Lower lobe of right lung (tissue), 2 donors: Measurements from ENCODE around the gene CCR5AS.
A peak's percentile ranks its signal among the peaks of the same experiment; 100 is the strongest.
"Not testable (repeated sequence)": the region's sequence is repeated elsewhere in the genome, so short reads cannot be mapped to it uniquely, and the experiment has no call there.

ENCODE experiments used
- ATAC-seq, 2 donors: fragments of 200-7000 bp; cut with Tn5 transposase; one replicate each; pipeline ENCODE4 v1.9.1; 2020 to 2022; ENCODE audit warnings: mild to moderate bottlenecking in 2 of 2, moderate library complexity in 2 of 2
- DNase-seq: peaks from one replicate; pipeline ENCODE4 v3.0.0-alpha.2; 2020
- H3K27ac ChIP-seq: fragments of 200-600 bp; one replicate; pipeline ENCODE4 v1.8.0; 2022
- H3K27me3 ChIP-seq: fragments of 200-600 bp; one replicate; pipeline ENCODE4 v1.8.0; 2022; ENCODE audit warnings: low read depth
- H3K36me3 ChIP-seq: fragments of 200-600 bp; one replicate; pipeline ENCODE4 v1.8.0; 2022; ENCODE audit warnings: mild to moderate bottlenecking
- H3K4me1 ChIP-seq: fragments of 200-600 bp; one replicate; pipeline ENCODE4 v1.8.0; 2022
- H3K4me3 ChIP-seq: fragments of 200-600 bp; one replicate; pipeline ENCODE4 v1.8.0; 2022; ENCODE audit warnings: mild to moderate bottlenecking
- H3K9me3 ChIP-seq: fragments of 200-600 bp; one replicate; pipeline ENCODE4 v1.8.0; 2022
- intact Hi-C: fragments of 100-400 bp; cut with DNase I; formaldehyde crosslinking; loops from one replicate; pipeline ENCODE4 v1.11.0; 2022
- TF ChIP-seq, protein P1 (sequence below): fragments of 200-600 bp; IDR thresholded peaks from one replicate; pipeline ENCODE4 v1.8.0; 2022; ENCODE audit warnings: antibody characterized with exemption, mild to moderate bottlenecking
- donor health status: DM: no; HTN: yes; CAD: no; lungs with severe emphysema.

Gene CCR5AS

DNA sequence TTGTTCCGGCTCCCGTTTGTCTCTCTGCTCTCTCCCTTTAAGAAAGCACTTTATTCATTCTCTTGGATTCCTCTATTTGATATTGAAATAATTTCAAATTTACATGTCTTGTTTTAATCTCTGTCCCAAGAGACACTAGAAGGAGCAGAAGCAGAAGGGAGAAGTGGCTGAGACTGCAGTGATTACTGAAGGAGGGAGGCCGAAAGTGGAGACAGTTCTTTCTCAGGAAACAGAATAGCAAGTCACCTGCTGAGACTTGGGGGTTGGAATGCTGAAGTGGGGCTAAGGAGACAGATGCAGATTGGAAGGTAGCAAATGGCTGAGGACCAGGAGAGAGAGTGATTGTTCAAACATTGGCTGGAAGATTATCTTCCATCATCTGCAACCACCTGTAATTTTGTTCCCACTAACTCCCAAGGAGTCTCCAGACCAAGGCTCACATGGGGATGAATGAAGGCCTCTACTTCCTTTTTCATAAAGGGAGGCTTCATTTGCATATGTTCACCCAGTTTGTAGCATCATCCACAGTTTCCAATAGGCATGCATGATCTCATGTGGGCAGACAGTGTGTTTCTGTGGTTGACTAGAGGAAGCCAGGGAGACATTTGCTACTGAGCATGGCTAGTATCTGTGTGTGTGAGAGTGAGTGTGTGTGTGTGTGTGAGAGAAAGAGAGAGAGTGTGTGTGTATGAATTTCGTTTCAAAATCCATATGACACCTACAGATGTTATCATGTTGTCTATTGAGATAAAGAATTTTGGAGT lies 33.8 kb upstream of the CCR5AS start:
- peaks cover 4% of the 10 kb centered on the region for H3K36me3 ChIP-seq
- no peaks in the 10 kb centered on the region for H3K4me1 ChIP-seq
- H3K9me3 ChIP-seq = no peaks in the 10 kb centered on the region
- H3K4me3 ChIP-seq = no peak overlapping the region
- DNase-seq (no peak), ATAC-seq (peak; percentile 50 to 68)
- intact Hi-C loops = no loop called here
- TF ChIP-seq, protein P1, sequence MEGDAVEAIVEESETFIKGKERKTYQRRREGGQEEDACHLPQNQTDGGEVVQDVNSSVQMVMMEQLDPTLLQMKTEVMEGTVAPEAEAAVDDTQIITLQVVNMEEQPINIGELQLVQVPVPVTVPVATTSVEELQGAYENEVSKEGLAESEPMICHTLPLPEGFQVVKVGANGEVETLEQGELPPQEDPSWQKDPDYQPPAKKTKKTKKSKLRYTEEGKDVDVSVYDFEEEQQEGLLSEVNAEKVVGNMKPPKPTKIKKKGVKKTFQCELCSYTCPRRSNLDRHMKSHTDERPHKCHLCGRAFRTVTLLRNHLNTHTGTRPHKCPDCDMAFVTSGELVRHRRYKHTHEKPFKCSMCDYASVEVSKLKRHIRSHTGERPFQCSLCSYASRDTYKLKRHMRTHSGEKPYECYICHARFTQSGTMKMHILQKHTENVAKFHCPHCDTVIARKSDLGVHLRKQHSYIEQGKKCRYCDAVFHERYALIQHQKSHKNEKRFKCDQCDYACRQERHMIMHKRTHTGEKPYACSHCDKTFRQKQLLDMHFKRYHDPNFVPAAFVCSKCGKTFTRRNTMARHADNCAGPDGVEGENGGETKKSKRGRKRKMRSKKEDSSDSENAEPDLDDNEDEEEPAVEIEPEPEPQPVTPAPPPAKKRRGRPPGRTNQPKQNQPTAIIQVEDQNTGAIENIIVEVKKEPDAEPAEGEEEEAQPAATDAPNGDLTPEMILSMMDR = no peak
- H3K27ac ChIP-seq = no peak overlapping the region
- H3K27me3 ChIP-seq = no peaks in the 10 kb centered on the region

DNA sequence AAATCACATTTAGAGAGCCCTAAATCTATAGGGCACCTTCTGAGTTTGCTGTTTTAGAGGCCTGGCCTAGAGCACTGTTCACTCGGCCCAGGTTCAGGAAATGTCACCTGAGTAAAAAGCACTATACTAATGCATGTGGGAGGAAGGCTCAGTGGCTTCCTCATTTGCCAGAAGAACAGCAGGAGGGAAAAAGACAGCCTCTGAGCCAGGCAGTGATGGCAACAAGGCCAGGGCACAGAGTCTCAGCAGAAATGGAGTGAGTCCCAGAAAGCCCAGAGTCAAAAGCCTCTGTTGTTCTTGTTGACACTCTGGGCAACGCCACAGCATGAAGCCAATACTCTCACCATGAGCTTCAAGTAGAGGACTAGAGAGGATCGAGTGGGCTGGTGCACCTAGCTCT lies 32.0 kb upstream of the CCR5AS start:
- Histone ChIP-seq H3K4me3 (no peak overlapping the region), H3K4me1 (no peaks in the 10 kb centered on the region), H3K9me3 (no peaks in the 10 kb centered on the region), H3K36me3 (peaks cover 4% of the 10 kb centered on the region), H3K27me3 (no peaks in the 10 kb centered on the region), H3K27ac (no peak overlapping the region)
- ATAC-seq = no peak
- no peak for DNase-seq
- intact Hi-C loops = no loop called here
- TF ChIP-seq, protein P1 = no peak

DNA sequence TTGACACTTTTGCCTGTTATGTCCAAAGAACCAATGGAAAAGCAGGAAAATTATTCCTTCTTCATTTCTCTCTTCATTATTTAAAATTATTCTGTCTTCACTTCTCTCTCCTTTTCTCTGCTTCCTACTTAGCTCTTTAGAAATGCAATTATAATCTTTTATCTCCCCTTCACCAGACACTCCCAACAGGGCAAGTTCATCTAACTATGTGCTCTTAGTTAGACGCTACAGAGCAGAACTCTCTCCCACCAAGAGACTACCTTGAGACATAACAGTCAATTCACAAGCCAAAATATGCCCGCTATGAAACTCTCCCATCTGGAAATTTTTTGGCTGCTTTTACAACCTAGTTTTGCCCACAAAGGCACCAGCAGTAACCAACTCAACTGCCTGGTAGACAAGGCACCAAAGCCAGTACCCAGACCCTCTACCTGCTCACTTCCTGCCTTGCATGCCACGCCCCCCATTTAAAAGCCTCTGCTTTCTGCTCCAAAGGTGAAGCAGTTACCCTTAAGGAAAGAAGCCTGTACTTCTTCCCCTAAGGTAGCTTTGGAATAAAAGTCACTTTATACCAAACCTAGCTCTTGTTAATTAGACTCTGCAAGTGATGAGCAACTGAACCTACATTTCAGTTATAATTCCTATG lies 28.3 kb upstream of the CCR5AS start:
- Histone ChIP-seq H3K36me3 (no peaks in the 10 kb centered on the region), H3K4me3 (no peak overlapping the region), H3K9me3 (peaks cover 3% of the 10 kb centered on the region), H3K4me1 (no peaks in the 10 kb centered on the region), H3K27me3 (no peaks in the 10 kb centered on the region), H3K27ac (no peak overlapping the region)
- DNase-seq = no peak
- ATAC-seq = no peak
- TF ChIP-seq, protein P1 = no peak
- intact Hi-C loops = no loop called here

DNA sequence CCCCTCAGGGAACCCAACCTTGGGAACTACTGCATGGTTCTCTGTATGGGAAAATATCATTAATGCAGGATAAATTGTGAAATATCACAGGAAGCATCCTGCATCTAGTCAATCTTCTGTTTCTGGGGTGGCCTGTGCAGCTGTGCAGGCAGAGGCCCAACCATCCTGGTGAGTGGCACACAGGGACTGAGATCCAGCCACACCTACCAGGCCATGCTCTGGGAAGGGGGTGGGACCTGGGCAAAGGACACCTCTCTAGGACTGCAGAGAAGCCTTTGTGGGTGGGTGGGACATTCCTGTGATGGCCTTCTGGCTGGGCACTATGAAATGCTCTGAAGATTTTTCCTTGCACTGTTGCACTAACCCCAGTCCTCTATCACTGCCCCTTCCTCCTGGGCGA lies 27.0 kb upstream of the CCR5AS start:
- intact Hi-C loops = no loop called here
- Histone ChIP-seq H3K4me3 (no peak overlapping the region), H3K27ac (no peak overlapping the region), H3K9me3 (peaks cover 3% of the 10 kb centered on the region), H3K27me3 (no peaks in the 10 kb centered on the region), H3K4me1 (no peaks in the 10 kb centered on the region), H3K36me3 (no peaks in the 10 kb centered on the region)
- DNase-seq (no peak), ATAC-seq (no peak)
- TF ChIP-seq, protein P1 = no peak

DNA sequence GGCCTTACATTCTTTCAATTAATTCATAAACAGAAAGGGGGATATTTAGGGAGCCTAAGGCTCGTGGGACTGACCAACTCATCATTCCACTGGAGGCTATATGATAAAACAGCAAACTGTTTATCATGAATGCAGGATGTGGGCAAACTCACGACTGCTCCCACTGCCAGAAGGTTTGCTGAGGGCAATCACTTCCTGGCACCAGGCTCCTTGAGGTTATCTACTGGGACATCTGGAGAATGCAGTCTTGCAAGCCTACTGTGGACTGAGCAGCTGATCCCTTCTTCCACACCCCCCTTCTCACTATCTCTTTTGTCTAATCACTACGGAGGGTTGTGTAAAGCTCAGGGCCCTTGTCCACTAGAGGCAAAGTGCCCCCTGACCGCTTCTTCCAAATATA lies 26.3 kb upstream of the CCR5AS start:
- ATAC-seq, DNase-seq, intact Hi-C loops: not testable (repeated sequence)

DNA sequence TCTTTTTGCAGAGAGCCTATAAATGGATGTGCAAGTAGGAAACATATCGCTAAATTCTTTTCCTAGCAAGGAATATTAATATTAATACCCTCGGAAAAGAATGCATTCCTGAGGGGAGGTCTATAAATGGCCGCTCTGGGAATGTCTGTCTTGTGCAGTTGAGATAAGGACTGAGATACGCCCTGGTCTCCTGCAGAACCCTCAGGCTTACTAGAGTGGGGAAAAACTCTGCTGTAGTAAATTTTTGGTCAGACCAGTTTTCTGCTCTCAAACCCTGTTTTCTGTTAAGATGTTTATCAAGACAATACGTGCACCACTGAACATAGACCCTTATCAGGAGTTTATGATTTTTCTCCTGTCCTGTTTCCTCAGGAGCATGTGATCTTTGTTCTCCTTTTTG lies 25.0 kb upstream of the CCR5AS start:
- H3K27ac ChIP-seq, ATAC-seq, H3K27me3 ChIP-seq, H3K36me3 ChIP-seq, H3K9me3 ChIP-seq, H3K4me3 ChIP-seq, intact Hi-C loops, DNase-seq: not testable (repeated sequence)
- H3K4me1 ChIP-seq = peaks cover 12% of the 10 kb centered on the region

More for the DNA sequence above, 26.3 kb upstream of the CCR5AS start:
- not testable (repeated sequence) for H3K4me3 ChIP-seq, H3K27ac ChIP-seq, H3K9me3 ChIP-seq, H3K27me3 ChIP-seq, H3K36me3 ChIP-seq, H3K4me1 ChIP-seq

DNA sequence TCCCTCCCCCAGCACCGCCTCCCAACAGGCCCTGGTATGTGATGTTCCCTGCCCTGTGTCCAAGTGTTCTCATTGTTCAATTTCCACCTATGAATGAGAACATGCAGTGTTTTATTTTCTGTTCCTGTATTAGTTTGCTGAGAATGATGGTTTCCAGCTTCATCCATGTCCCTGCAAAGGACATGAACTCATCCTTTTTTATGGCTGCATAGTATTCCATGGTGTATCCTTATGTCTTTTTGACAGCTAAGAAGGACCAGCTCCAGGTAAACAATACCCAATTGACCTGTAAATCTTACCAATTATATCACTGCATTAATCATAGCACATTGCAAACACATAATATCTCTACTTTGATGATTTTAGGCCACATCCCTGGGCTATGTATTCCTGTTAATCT lies 24.0 kb upstream of the CCR5AS start:
- H3K27me3 ChIP-seq, H3K4me3 ChIP-seq, H3K27ac ChIP-seq, H3K36me3 ChIP-seq, intact Hi-C loops, ATAC-seq, H3K9me3 ChIP-seq, DNase-seq: not testable (repeated sequence)
- H3K4me1 ChIP-seq = peaks cover 18% of the 10 kb centered on the region
